ENCODE data around the gene FAM221A.
A peak's percentile ranks its signal among the peaks of the same experiment; 100 is the strongest.
"Not testable (repeated sequence)": the region's sequence is repeated elsewhere in the genome, so short reads cannot be mapped to it uniquely, and the experiment has no call there.

The FAM221A gene, protein sequence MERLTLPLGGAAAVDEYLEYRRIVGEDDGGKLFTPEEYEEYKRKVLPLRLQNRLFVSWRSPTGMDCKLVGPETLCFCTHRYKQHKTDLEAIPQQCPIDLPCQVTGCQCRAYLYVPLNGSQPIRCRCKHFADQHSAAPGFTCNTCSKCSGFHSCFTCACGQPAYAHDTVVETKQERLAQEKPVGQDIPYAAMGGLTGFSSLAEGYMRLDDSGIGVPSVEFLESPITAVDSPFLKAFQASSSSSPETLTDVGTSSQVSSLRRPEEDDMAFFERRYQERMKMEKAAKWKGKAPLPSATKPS

DNA sequence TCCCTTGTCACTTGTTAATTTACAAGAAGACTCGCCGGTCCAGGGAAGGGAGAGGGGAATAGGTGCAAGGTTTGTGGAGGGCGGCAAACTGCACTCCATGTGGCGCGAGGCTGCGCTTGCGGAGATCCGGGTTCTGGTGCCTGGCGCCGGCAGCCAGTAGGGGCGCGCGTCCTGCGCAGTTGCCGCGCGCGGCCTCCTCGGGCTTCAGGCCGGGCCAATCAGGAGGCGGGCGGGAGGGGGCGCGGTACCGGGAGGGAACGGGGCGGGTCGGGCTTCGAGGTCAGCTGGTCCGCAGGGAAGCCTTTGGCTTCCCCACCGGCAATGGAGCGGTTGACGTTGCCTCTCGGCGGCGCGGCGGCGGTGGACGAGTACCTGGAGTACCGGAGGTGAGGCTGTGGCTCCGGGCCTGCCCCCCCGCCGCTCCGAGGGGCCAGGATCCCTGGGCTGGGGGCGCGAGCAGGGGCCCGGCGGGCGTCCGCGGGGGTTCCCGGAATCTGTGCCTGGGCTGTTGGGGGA, at the start of gene FAM221A:
FAM221A (plus strand) TSS at position 302 of the 516 bp plus-strand sequence; CDS start at position 322, 20 bp downstream.
- DNase-seq = peak; percentile 88

DNA sequence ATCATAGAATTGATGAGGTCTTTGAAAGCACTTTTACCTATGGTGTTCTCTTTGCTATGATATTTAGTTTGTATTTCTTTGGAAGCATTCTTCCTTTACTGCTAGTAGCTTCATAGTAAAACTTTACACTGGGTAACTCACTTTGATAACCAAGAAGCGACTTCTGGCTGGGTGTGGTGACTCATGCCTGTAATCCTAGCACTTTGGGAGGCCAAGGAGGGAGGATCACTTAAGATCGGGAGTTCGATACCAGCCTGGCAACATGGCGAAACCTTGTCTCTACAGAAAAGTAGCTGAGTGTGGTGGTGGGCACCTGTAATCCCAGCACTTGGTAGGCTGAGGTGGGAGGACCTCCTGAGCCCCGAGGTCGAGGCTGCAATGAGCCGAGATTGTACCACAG, 46.6 kb upstream of the FAM221A start:
- no peak for DNase-seq

DNA sequence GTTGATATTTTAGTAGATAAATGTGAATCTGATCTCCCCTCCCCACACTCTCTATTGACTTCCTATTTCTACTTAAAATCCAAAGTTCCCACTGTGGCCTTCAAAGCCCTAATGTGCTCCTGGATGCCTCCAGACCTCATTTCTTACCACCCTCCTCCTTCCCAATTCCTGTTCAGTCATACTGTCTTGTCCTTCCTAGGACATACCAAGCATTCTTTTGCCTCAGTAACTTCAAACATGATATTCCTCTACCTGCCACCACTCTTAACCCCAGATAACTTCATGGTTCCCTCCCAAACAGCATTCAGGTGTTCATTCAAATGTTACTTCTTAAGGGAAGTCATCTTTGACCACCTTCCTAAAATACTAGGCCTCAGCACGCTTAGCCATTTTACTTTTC, 34.2 kb upstream of the FAM221A start:
- DNase-seq = no peak

DNA sequence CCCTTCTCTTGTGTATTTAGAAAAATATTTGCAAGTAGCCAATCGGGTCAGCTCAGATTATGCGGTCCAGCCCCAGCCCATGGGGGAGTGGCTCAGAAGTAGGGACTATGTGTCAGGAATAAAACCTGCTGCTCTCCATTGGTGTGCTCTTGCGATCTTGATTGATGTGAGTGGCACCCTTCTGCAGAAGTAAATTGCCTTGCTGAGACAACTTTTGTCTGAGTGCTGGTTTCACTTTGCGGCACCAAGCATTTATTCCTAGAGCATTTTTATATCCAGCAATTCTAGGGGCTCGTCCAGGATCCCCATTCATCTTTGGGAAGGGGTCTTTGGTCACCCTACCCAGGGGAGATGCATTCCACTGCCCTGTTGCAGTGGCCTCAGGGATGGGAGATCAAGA, 26.1 kb upstream of the FAM221A start:
- no peak for DNase-seq

DNA sequence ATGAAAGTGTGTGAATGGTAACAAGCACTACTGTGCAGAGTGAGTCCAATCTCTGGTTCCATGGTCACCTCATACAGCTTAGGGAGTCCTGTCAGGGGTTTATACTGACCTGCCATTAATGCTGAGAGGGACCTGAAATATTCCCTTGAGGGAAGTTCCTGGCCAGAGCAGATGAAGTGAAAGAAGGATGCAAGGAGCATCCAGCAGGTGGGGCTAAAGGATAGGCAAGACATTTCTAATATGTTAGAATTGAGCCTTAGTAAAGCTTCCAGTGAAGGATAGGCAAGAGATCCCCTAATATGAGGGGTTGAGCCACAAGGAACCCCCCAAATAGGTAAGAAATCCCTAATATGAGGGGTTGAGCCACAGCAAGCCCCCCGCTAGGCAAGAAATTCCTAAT, 25.5 kb upstream of the FAM221A start:
- no peak for DNase-seq

DNA sequence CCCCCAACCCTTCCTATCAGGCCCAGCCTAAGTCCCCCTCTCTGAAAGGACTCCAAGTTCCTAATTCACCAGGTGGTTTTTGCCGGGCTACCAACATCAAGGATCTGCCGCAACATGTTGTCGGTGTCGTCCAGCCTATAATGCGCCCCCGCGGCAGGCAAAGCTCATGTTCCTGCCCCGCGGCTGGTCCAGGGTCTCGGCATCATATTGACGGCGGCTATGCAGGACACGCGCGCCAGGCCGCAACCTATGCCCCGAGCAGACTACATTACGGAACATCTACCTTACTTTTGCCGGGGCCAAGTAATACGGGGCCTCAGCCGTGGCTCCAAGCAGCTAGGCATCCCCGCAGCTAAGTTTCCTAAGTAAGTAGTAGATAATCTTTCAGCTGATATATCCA, 24.6 kb upstream of the FAM221A start:
- DNase-seq = no peak

DNA sequence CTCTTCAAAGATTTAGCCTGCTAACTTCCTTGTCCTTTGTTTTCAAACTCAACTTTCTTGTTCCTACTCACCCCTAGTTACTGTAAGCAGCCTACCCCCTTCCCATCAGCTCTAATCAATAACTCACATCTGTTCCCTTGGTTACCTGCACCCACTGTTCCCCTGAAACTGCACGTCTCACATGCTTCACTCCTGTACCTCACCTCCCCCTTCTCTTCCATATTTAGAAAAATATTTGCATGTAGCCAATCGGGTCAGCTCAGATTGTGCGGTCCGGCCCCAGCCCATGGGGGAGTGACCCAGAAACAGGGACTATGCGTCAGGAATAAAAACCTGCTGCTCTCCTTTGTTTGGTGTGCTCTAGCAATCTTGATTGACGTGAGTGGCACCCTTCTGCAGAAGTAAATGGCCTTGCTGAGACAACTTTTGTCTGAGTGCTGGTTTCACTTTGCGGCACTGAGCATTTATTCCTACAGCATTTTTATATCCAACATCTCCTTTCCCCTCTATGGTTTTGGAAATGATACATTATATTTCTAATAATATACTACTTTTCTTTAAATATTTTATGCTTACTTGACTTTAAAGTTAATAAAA, 21.1 kb upstream of the FAM221A start:
- DNase-seq = no peak

DNA sequence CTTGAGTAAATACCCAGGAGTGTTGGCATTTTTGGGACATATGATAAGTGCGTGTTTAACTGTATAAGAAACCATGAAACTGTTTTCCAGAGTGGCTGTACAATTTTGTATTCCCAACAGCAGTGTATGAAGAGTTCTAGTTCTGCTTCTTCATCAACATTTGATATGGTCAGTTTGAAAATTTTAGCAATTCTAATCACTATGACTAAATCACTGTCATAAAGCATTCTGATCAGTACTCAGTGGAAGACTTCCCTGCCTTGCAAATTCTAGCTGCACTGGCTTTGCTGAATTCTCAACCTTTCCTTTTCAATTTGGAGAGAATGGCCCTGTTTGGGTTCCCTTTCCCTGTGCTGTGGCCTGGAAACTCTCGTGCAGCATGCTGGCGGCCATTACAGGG, 18.6 kb upstream of the FAM221A start:
- no peak for DNase-seq

DNA sequence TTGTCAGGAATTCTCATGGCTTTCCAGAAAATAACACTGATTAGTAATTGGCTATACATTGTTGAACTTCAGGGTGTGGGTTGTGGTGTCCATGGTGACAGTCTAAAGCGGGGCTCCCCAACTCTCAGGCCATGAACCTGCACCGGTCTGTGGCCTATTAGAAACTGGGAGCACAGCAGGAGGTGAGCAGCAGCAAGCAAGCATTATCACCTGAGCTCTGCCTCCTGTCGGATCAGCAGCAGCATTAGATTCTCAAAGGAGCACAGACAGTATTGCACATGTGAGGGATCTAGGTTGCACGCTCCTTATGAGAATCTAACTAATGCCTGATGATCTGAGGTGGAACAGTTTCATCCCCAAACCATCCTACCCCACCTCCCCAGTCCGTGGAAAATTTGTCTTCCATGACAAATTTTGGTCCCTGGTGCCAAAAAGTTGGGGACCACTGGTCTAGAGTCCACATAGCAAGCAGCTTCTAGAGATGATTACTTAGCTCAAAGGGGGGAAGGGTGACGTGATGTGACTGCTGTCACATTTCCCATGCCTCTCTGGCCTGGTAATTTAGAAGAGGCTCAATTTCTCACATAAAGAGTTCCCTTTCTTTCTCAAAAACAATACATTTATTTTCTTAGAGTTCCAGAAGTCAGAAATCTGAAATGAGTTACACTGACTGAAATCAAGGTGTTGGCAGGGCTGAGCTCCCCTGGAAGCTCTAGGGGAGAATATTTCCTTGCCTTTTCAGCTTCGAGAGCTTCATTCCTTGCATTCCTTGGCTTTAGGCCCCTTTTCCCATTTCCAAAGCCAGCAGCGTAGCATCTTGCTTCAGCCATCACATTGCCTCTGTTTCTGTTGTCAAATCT, 17.6 kb upstream of the FAM221A start:
- no peak for DNase-seq

DNA sequence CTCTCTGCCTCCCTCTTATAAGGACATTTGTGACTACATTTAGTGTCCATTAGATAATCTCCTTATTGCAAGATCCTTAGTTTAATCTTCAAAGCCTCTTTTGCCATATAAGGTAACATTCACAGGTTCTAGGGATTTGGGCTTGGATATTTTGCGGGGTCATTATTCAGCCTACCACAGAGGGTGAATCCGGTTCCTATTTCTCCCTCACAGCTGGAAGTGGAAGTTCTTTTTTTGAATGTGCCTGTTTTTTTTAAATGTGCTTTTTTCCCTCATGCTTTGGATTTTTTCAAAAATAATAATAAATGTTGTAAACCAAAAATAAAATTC, 17.1 kb upstream of the FAM221A start:
- DNase-seq = no peak

DNA sequence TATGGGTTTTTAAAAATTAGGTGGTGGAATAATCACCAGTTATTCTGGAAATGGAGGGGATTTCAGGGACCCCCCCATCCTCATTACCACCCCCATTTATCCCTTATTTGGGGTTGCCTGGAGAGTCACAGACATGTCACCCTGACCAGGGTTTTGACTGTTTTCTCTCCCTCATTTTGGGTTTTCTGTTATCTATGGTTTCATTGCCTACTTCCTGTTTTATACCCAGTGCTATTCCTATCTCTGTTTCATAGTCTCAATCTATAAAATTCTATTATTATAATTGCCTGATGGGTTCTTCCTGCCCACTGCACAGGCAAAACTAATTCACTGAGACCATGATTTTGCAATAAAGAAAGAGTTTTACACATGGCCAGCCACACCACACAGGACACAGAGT, 15.9 kb upstream of the FAM221A start:
- no peak for DNase-seq

DNA sequence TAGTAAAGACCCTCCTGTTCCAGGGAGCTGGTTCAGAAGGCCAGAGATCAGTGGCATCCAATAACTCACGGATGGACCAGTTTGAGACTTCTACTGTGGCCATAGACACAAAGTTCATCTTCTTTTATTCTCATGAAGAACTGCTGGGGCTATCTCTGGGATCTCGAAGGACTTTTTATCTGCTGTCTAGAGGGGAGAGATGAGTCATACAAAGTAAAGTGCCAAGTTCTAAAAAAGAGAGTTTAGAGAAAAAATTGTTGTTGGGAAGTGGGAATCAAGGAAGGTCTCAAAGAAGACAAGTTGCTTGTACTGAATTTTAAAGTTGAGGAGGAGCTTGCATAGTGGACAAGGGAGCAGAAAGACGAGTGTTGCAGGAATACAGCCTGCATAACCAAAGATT, 8.0 kb upstream of the FAM221A start:
- no peak for DNase-seq

DNA sequence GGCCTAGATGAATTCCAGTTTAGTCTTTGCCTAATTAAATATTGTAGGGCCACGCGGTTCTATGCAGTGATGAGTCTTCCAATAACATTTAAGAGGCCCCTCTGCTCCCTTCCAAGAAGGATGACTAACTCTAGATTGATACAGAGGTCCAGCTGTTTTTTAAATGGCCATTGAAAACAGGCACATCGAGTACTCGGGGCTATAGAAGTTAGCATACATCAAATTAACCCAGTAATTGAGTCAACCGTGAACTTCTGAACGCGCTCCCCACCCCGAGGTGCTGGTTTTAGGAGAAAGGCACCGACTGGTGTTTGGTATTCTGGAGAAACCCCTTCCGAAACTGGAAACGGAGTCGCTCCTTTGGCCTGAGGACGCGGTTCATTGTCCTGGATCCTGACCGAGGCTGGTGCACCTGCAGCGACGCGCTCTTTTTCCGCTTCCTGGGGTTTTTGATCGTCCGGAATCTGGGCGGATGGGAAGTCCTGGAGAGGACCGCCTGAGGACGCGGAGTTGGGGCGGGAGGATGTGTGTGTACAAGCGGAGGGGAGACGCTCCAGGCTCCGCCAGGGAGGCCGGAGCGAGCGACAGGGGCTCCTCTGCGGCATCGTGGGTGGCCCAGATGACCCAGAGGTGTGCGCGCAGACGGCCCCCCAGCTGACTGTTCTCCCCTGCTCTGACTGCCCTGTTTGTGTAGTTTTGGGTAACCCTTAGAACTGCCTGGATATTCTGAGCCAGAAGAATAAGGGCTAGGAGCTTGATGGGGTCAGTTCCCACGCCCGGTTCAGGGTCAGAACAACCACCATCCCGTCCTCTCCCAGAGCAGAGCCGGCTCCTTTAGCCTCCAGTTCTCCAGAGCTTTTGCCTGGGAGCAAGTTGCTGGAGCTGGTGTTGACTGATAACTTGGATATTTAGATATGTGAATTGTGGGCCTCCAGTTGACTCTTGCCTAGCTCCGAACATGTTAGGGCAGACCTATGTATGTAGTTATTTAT, 711 bp downstream of the FAM221A start:
- DNase-seq = peak; percentile 66

DNA sequence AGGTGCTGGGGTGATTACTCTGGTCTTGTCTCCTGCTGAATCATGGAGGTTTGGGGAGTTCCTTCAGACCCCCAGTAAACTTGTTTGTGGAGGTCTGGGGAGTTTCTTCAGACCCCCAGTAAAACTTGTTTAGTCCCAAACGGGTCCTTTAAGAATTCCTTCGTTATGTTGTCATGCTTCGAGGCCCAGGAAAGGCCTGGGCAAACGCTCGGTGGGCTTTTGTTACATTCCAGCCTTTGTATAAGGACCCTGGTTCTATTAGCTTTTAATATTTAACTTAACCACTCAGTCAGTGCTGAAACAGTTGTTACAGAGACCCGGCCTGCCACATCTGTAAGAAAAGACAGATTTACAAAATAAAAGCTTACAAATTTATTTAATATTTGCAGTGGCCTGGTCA, 4.0 kb downstream of the FAM221A start:
- DNase-seq = not testable (repeated sequence)

DNA sequence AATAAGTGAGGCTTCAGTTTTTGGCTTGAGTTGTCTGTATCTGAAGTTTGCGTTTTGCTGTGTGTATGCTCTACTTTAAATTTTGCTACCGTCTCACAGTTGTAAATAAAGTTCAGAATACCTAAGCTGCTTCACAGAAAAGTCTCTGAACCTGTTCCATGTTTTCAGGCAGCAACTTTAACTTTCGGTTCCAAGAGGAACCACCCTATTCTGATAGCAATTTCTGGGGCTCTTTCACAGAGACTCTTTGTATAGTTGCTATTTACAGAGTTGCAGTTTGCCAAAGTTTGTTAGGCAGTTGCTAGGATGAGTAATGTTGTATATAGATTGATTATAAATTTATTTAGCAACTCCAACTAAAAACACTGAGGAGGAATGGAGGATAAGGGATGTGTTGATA, 5.7 kb downstream of the FAM221A start:
- no peak for DNase-seq

DNA sequence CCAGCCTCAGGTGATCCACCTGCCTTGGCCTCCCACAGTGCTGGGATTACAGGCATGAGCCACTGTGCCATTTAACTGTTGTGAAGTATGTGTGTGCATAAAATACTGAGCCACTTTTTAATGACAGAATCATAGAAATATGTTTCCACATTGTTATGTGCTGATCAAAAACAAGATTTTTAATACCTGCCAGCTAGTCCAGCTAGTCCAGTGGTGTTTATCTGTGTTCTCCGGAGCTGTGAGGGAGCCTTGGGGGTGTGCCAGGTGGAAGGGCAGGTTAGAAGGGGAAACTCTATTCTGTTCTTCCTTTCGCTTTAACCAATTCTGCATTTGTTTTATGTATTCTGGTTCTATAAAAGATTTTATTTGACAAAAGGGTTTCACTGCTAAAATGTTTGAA, 7.0 kb downstream of the FAM221A start:
- DNase-seq = no peak

DNA sequence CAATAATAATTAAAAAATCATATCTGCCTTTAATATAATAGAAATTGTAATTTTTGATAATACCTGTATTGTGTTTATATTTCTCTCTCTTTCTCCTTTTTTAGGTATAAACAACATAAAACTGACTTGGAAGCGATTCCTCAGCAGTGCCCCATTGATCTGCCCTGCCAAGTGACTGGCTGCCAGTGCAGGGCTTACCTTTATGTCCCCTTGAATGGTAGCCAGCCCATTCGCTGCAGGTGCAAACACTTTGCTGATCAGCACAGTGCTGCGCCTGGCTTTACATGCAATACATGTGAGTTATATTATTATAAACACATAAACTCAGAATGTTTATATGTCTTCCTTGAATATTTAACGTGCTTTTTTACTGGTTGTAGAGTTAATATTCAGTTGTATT, 9.2 kb downstream of the FAM221A start:
- no peak for DNase-seq

DNA sequence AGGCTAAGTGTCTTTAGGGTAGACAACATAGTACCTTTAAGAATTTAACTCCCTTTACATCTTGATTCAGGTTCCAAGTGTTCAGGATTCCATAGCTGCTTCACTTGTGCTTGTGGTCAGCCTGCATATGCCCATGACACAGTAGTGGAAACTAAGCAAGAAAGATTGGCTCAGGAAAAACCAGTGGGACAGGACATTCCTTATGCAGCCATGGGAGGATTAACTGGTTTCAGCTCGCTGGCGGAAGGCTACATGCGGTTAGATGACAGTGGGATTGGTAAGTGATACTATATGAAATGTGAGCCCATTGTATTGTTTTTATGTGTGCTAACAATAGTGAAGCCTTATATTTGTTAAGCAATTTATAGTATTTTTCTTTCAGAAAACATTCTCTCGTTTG, 11.3 kb downstream of the FAM221A start:
- DNase-seq = no peak

DNA sequence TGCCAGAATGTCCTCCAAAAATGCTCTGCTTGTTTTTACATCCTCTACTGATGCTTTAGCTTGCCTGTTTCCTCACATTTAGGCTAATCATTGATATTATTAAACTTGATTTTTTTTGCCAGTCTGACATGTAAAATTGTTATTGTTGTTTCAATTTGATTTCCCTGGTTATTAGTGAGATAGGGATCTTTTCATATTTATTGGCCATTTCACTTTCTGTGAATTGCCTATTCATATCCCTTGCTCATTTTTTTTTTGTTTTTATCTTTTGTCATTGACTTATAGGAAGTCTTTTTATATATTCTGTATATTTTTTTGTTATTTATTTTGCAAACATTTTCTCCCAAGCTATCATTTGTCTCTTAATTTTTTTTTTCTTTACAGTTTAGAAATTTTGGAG, 13.2 kb downstream of the FAM221A start:
- no peak for DNase-seq

DNA sequence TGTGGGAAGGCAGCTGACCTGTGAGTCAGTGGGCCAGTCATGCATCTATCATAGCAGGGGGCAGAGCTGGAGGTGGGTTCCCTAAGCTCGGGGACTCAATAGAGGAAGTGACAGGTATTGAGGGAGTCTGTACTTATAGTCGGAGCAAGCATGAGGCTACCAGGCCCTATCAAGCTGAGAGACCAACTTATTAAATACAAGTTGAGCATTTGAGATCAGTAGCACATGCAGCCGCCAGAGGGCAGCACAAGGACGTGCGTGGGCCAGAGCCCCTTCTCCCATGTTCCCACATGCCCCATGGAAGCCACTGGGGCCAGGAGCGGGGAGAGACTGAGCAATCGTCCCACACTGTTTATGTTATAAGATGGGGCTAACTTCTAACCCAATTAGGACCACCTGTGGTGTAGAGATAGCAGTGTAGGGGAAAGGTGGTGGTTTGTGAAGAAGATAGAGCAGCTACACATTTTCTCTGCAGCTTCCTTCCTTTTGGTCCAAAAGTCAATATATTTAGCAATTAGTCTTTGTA, 17.0 kb downstream of the FAM221A start:
- DNase-seq = no peak

DNA sequence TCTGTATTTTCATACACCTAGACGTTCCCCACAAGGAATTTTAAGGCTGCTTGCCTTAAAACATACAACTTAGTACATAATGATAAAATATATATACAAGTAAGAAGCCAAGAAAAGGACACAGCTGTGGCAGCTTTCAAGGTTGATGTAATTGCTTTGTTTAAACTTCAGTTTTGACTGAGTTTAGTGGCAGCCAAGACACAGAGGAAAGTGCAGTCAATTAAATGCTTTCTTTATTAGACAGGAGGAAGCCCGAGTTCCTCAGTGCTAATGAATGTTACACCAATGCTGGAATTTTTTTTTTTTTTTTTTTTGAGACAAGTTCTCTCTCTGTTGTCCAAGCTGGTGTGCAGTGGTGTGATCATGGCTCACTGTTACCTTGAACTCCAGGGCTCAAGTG, 18.8 kb downstream of the FAM221A start:
- no peak for DNase-seq

DNA sequence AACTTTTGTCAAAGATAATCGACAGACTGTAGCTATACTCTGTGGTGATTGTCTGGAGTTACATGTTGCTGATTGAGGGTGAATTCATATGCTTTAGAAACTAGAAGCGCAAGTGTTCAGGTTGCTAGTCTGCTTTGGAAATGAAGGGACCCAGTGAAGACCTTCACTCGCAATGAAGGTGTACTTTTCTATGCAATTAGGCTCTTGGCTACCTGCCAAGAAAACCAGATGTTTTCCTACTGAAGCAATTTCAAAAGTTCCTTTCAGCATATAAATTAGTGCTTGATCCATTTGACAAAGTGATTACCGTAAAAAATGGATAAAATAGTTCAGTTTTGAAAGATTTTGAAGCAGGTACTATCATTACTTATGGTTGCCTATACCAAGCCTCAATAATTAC, 20.0 kb downstream of the FAM221A start:
- no peak for DNase-seq

Data from NCI-H1417 treated with DMSO at 0.1 percent for 48 hours (cell line).